H9 (cell line): ENCODE measurements around the gene M6PR. TPM values are rescaled to one million over a fixed set of nuclear protein-coding genes. Genes with fewer than 3 reads are reported as not detected.
"Not testable (repeated sequence)": the region's sequence is repeated elsewhere in the genome, so short reads cannot be mapped to it uniquely, and the experiment has no call there.

Experiments
- DNase-seq: peaks from one replicate; pipeline ENCODE4 v3.0.0-alpha.2; 2017
- H2AFZ ChIP-seq: one replicate; pipeline ENCODE4 v1.6.1; 2013; ENCODE audit warnings: mild to moderate bottlenecking, low read length, control low read depth, moderate library complexity
- H2AK5ac ChIP-seq: 2 replicates; pipeline ENCODE4 v1.6.1; 2013; ENCODE audit warnings: low read length, control low read depth, mixed read lengths; ENCODE audit not compliant: insufficient read length
- H2BK120ac ChIP-seq: one replicate; pipeline ENCODE4 v1.6.1; 2013; ENCODE audit warnings: low read depth, mild to moderate bottlenecking, low read length, control low read depth, inconsistent platforms; ENCODE audit not compliant: poor library complexity, severe bottlenecking
- H2BK12ac ChIP-seq: 2 replicates; pipeline ENCODE4 v1.6.1; 2013; ENCODE audit warnings: low read length, control low read depth, mixed read lengths, low read depth; ENCODE audit not compliant: insufficient read length
- H2BK15ac ChIP-seq: 2 replicates; pipeline ENCODE4 v1.6.1; 2013; ENCODE audit warnings: low read depth, low read length, control low read depth
- H2BK20ac ChIP-seq: one replicate; pipeline ENCODE4 v1.6.1; 2013; ENCODE audit warnings: low read depth, mild to moderate bottlenecking, low read length, control low read depth, inconsistent platforms; ENCODE audit not compliant: poor library complexity, severe bottlenecking
- H2BK5ac ChIP-seq: 2 replicates; pipeline ENCODE4 v1.6.1; 2013; ENCODE audit warnings: low read length, control low read depth, mixed read lengths; ENCODE audit not compliant: insufficient read length
- H3K14ac ChIP-seq: 2 replicates; pipeline ENCODE4 v1.6.1; 2013; ENCODE audit warnings: low read length, control low read depth; ENCODE audit not compliant: insufficient read depth
- H3K18ac ChIP-seq: 2 replicates; pipeline ENCODE4 v1.6.1; 2013; ENCODE audit warnings: low read depth, mild to moderate bottlenecking, mixed read lengths, low read length, control low read depth; ENCODE audit not compliant: insufficient read length
- H3K23ac ChIP-seq: 2 replicates; pipeline ENCODE4 v1.6.1; 2013; ENCODE audit warnings: low read length, control low read depth, mixed read lengths, low read depth; ENCODE audit not compliant: insufficient read length
- H3K23me2 ChIP-seq: 2 replicates; pipeline ENCODE4 v1.6.1; 2013; ENCODE audit warnings: low read depth, mild to moderate bottlenecking, mixed read lengths, low read length, control low read depth; ENCODE audit not compliant: insufficient read length, poor library complexity, severe bottlenecking
- H3K27ac ChIP-seq: 2 replicates; pipeline ENCODE4 v1.5.1; 2013; ENCODE audit warnings: low read length, control low read depth, mixed read lengths, low read depth; ENCODE audit not compliant: insufficient read length
- H3K27me3 ChIP-seq: 2 replicates; pipeline ENCODE4 v1.6.1; 2013; ENCODE audit warnings: low read length, control low read depth, inconsistent platforms; ENCODE audit not compliant: insufficient read depth
- H3K4ac ChIP-seq: 2 replicates; pipeline ENCODE4 v1.6.1; 2013; ENCODE audit warnings: low read depth, mild to moderate bottlenecking, control low read depth, inconsistent platforms, low read length, moderate library complexity
- H3K4me1 ChIP-seq: 2 replicates; pipeline ENCODE4 v1.6.1; 2013; ENCODE audit warnings: low read length, control low read depth, inconsistent platforms; ENCODE audit not compliant: insufficient read depth
- H3K4me2 ChIP-seq: 2 replicates; pipeline ENCODE4 v1.6.1; 2013; ENCODE audit warnings: low read length, control low read depth, mixed read lengths; ENCODE audit not compliant: insufficient read length, insufficient read depth
- H3K56ac ChIP-seq: 2 replicates; pipeline ENCODE4 v1.6.1; 2013; ENCODE audit warnings: low read depth, mild to moderate bottlenecking, mixed read lengths, low read length, control low read depth; ENCODE audit not compliant: insufficient read length
- H3K79me1 ChIP-seq: 2 replicates; pipeline ENCODE4 v1.6.1; 2013; ENCODE audit warnings: low read depth, mild to moderate bottlenecking, moderate library complexity, low read length, control low read depth, inconsistent platforms; ENCODE audit not compliant: insufficient read depth, poor library complexity, severe bottlenecking
- H3K79me2 ChIP-seq: 2 replicates; pipeline ENCODE4 v1.6.1; 2013; ENCODE audit warnings: low read length, control low read depth, inconsistent platforms; ENCODE audit not compliant: insufficient read depth
- H3K9ac ChIP-seq: 2 replicates; pipeline ENCODE4 v1.6.1; 2013; ENCODE audit warnings: low read length, control low read depth, mixed read lengths; ENCODE audit not compliant: insufficient read length; ENCODE audit errors: extremely low read depth
- H3K9me3 ChIP-seq: one replicate; pipeline ENCODE4 v1.6.1; 2013; ENCODE audit warnings: low read depth, low read length, inconsistent platforms; ENCODE audit not compliant: control insufficient read depth
- H3T11ph ChIP-seq: one replicate; pipeline ENCODE4 v1.6.1; 2013; ENCODE audit warnings: mild to moderate bottlenecking, low read length, control low read depth, inconsistent platforms
- H4K20me1 ChIP-seq: one replicate; pipeline ENCODE4 v1.6.1; 2013; ENCODE audit not compliant: control insufficient read depth, insufficient read length, insufficient read depth
- H4K5ac ChIP-seq: 2 replicates; pipeline ENCODE4 v1.6.1; 2013; ENCODE audit warnings: low read depth, mild to moderate bottlenecking, mixed read lengths, low read length, control low read depth; ENCODE audit not compliant: insufficient read length
- H4K8ac ChIP-seq: replicated peaks from 2 replicates; pipeline ENCODE4 v1.6.1; 2013; ENCODE audit warnings: low read length, control low read depth, mixed read lengths, low read depth; ENCODE audit not compliant: insufficient read length
- H4K91ac ChIP-seq: 2 replicates; pipeline ENCODE4 v1.6.1; 2013; ENCODE audit warnings: low read depth, mild to moderate bottlenecking, moderate library complexity, mixed read lengths, low read length, control low read depth; ENCODE audit not compliant: insufficient read length
- H3K27ac Mint-ChIP-seq, 3 experiments: 2 replicates in 2 of 3; 3 replicates in 1 of 3; pipeline ENCODE4 v1.8.0; 2020 to 2021; ENCODE audit warnings: mixed read lengths in 3 of 3, mild to moderate bottlenecking in 1 of 3, moderate library complexity in 1 of 3
- H3K27me3 Mint-ChIP-seq: 2 replicates; pipeline ENCODE4 v1.8.0; 2021; ENCODE audit warnings: low read depth, mild to moderate bottlenecking, moderate library complexity, mixed read lengths
- H3K36me3 Mint-ChIP-seq, 3 experiments: 2 replicates in 2 of 3; 3 replicates in 1 of 3; pipeline ENCODE4 v1.8.0; 2020 to 2021; ENCODE audit warnings: low read depth in 3 of 3, mixed read lengths in 3 of 3; ENCODE audit not compliant: insufficient read depth in 1 of 3
- H3K4me1 Mint-ChIP-seq, 2 experiments: 2 replicates each; pipeline ENCODE4 v1.8.0; 2020; ENCODE audit warnings: mixed read lengths in 2 of 2
- H3K4me3 Mint-ChIP-seq, 2 experiments: 2 replicates in 1 of 2; 3 replicates in 1 of 2; pipeline ENCODE4 v1.8.0; 2020 to 2021; ENCODE audit warnings: mild to moderate bottlenecking in 2 of 2, mixed read lengths in 2 of 2, moderate library complexity in 1 of 2
- H3K9me3 Mint-ChIP-seq, 2 experiments: 2 replicates in 1 of 2; 3 replicates in 1 of 2; pipeline ENCODE4 v1.8.0; 2020; ENCODE audit warnings: mild to moderate bottlenecking in 2 of 2, mixed read lengths in 2 of 2, moderate library complexity in 1 of 2
- WGBS: extraction: QIAGEN DNeasy Blood & Tissue Kit; methylation state at CpG from one replicate; pipeline ENCODE4 v1.1.7; 2013; ENCODE audit warnings: missing lambda C conversion rate, low lambda C conversion rate, mixed read lengths; ENCODE audit not compliant: insufficient read length; ENCODE audit errors: extremely low coverage; 5-methylcytosine and 5-hydroxymethylcytosine counted together
- total RNA-seq: library from RNA; stranded (reverse); gene quantifications from 2 replicates; pipeline ENCODE4 v1.2.1, GENCODE V29; 2021

M6PR gene
- total RNA-seq, 1 experiment from 2014 or later = 163 TPM

GRCh38 chr12:8932464-8932863 lies 17.0 kb downstream of the M6PR start:
- H4K8ac ChIP-seq, H3K27me3 ChIP-seq, H3K27ac ChIP-seq, H3K18ac ChIP-seq, H3K14ac ChIP-seq, H3K23ac ChIP-seq, H3K4ac ChIP-seq, H3K9me3 Mint-ChIP-seq, H3K4me1 Mint-ChIP-seq, H2BK20ac ChIP-seq, H2AFZ ChIP-seq, H2BK120ac ChIP-seq, H3K9ac ChIP-seq, H2BK15ac ChIP-seq, H3K79me2 ChIP-seq, H3K4me2 ChIP-seq, H3K4me3 Mint-ChIP-seq, H2AK5ac ChIP-seq, H3T11ph ChIP-seq, DNase-seq, H4K91ac ChIP-seq, H3K4me1 ChIP-seq, H3K27me3 Mint-ChIP-seq, H3K56ac ChIP-seq, H4K20me1 ChIP-seq, H3K27ac Mint-ChIP-seq, H3K9me3 ChIP-seq, H4K5ac ChIP-seq, H2BK12ac ChIP-seq, H3K79me1 ChIP-seq, H3K23me2 ChIP-seq, H2BK5ac ChIP-seq: not testable (repeated sequence)
- H3K36me3 Mint-ChIP-seq = peaks cover 67 to 86% (median 78%) of the 10 kb centered on the region in 3 experiments
- WGBS = no CpG with 5 or more reads among the region's 3 CpGs

- H3K27me3 ChIP-seq, H3K79me2 ChIP-seq: not testable (repeated sequence)
- H3K36me3 Mint-ChIP-seq = peaks cover 55 to 69% (median 65%) of the 10 kb centered on the region in 3 experiments
Measured at GRCh38 chr12:8930655-8931323, 18.7 kb downstream of the M6PR start.

More at GRCh38 chr12:8930655-8931323, 18.7 kb downstream of the M6PR start:
- not testable (repeated sequence) for H3K23ac ChIP-seq, H2BK5ac ChIP-seq, H4K8ac ChIP-seq, H3K23me2 ChIP-seq, H3K9ac ChIP-seq, H3K27ac ChIP-seq, H3K56ac ChIP-seq, H2BK12ac ChIP-seq, H3K27ac Mint-ChIP-seq, H3K27me3 Mint-ChIP-seq, H2BK20ac ChIP-seq, H3K18ac ChIP-seq, H3K14ac ChIP-seq, H3K9me3 ChIP-seq, H2AK5ac ChIP-seq, H4K91ac ChIP-seq, H3K4me2 ChIP-seq, H3K9me3 Mint-ChIP-seq, H3K4me1 Mint-ChIP-seq, H3T11ph ChIP-seq, H3K79me1 ChIP-seq, H4K5ac ChIP-seq, H4K20me1 ChIP-seq, H2BK120ac ChIP-seq, H3K4ac ChIP-seq, H3K4me3 Mint-ChIP-seq, H2BK15ac ChIP-seq, H3K4me1 ChIP-seq, H2AFZ ChIP-seq, DNase-seq
- WGBS = no CpG with 5 or more reads among the region's 4 CpGs
